Measurements from ENCODE around the gene PARD3. TPM values are rescaled to one million over a fixed set of nuclear protein-coding genes. Genes with fewer than 3 reads are reported as not detected.
"Not testable (repeated sequence)": the region's sequence is repeated elsewhere in the genome, so short reads cannot be mapped to it uniquely, and the experiment has no call there.

Gene PARD3
- total RNA-seq, 1 experiment from 2014 or later: 154 TPM

DNA sequence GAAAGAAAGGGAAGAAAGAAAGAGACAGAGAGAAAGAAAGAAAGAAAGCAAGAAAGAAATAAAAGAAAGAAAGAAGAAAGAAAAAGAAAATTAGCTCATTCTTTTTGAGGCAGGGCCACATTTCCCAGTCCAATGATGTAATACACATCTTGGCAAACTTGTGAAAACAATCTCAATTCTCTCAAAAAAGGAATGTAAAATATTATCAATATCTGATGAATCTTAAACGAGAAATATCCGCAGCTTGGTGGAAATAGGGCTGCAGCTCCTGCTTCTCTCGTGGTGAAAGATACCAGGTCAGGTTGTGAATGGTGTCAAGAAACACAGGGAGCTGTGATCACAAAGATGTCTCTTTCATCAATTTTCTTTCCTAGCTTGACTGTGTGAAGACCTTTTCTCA lies 741.0 kb downstream of the PARD3 start:
- Histone ChIP-seq H3K79me2 (ENCODE audit: low read length) (no peaks in the 10 kb centered on the region), H3K27me3 (ENCODE audit: low read length) (no peaks in the 10 kb centered on the region), H3K9ac (ENCODE audit: low read length) (no peak overlapping the region), H3K9me3 (ENCODE audit: low read length) (no peaks in the 10 kb centered on the region), H3K36me3 (ENCODE audit: low read depth, low read length) (no peaks in the 10 kb centered on the region), H3K4me2 (ENCODE audit: low read length) (no peak overlapping the region), H3K4me3 (ENCODE audit: low read length) (no peak overlapping the region), H2AFZ (ENCODE audit: low read length) (no peak overlapping the region), H3K27ac (ENCODE audit: low read length) (no peak overlapping the region), H4K20me1 (ENCODE audit: low read length) (no peaks in the 10 kb centered on the region), H3K4me1 (ENCODE audit: insufficient read depth, low read length) (no peaks in the 10 kb centered on the region), H3K9me2 (replicated peaks; ENCODE audit: low read length) (no peaks in the 10 kb centered on the region), H3F3A (ENCODE audit: low read length, unreplicated experiment) (no peaks in the 10 kb centered on the region)
- no TSS peak for BruUV-seq (replicated peaks)
- no peak for ATAC-seq
- intact Hi-C loops (cut with micrococcal nuclease): no loop called here
- POLR2A ChIA-PET (ENCODE audit: unreplicated experiment): interaction anchor here (0.6 kb wide), 1 partner anchor 92 kb away, joined by 5 read pairs; no protein-coding TSS in a partner anchor
- DNase-seq: no peak
- CTCF ChIA-PET: no interaction called here
- TF ChIP-seq, protein P1, sequence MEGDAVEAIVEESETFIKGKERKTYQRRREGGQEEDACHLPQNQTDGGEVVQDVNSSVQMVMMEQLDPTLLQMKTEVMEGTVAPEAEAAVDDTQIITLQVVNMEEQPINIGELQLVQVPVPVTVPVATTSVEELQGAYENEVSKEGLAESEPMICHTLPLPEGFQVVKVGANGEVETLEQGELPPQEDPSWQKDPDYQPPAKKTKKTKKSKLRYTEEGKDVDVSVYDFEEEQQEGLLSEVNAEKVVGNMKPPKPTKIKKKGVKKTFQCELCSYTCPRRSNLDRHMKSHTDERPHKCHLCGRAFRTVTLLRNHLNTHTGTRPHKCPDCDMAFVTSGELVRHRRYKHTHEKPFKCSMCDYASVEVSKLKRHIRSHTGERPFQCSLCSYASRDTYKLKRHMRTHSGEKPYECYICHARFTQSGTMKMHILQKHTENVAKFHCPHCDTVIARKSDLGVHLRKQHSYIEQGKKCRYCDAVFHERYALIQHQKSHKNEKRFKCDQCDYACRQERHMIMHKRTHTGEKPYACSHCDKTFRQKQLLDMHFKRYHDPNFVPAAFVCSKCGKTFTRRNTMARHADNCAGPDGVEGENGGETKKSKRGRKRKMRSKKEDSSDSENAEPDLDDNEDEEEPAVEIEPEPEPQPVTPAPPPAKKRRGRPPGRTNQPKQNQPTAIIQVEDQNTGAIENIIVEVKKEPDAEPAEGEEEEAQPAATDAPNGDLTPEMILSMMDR (conservative IDR thresholded peaks at IDR 0.05; ENCODE audit: low read depth, low read length): no peak
- TF ChIP-seq EZH2 (IDR thresholded peaks at IDR 0.05; ENCODE audit: low read length, unreplicated experiment) (no peak), EZH2phosphoT487 (IDR thresholded peaks at IDR 0.05; ENCODE audit: borderline replicate concordance, low read length) (no peak)

DNA sequence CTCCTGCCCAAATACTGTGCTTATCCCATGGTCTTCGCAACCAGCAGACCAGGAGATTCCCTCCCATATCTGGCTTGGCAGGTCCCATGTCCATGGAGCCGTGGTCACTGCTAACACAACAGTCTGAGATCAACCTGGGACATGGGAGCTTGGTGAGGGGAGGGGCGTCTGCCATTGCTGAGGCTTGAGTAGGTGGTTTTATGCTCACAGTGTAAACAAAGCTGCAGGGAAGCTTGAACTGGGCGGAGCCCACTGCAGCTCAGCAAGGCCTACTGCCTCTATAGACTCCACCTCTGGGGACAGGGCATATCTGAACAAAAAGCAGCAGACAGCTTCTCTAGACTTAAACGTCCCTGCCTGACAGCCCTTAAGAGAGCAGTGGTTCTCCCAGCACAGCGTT lies 747.4 kb downstream of the PARD3 start:
- ATAC-seq; CTCF ChIA-PET; H3F3A ChIP-seq (ENCODE audit: low read length, unreplicated experiment); H3K4me3 ChIP-seq (ENCODE audit: low read length); H3K4me1 ChIP-seq (ENCODE audit: insufficient read depth, low read length); intact Hi-C loops (cut with micrococcal nuclease); H4K20me1 ChIP-seq (ENCODE audit: low read length); DNase-seq; H2AFZ ChIP-seq (ENCODE audit: low read length); H3K9ac ChIP-seq (ENCODE audit: low read length); H3K27ac ChIP-seq (ENCODE audit: low read length); H3K27me3 ChIP-seq (ENCODE audit: low read length); H3K4me2 ChIP-seq (ENCODE audit: low read length); POLR2A ChIA-PET (ENCODE audit: unreplicated experiment); H3K36me3 ChIP-seq (ENCODE audit: low read depth, low read length); BruUV-seq (replicated peaks); H3K9me2 ChIP-seq (replicated peaks; ENCODE audit: low read length); H3K79me2 ChIP-seq (ENCODE audit: low read length): not testable (repeated sequence)
- H3K9me3 ChIP-seq (ENCODE audit: low read length): peaks cover 26% of the 10 kb centered on the region

DNA sequence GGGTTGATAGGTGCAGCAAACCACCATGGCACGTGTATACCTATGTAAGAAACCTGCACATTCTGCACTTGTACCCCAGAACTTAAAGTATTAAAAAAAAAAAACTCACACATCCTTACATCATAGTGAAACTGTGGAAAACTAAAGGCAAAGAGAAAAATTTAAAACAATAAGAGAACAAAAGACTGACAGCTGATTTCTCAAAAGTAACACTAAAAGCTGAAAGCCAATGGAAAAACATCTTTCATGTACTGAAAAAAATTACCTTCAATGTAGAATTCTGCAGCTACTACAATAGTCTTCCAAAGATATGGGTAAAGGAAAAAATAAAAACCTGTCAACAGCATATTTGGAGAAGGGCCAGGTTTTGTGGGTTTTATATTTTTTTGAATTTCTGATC lies 751.5 kb downstream of the PARD3 start:
- Histone ChIP-seq H3K9me3 (ENCODE audit: low read length) (peaks cover 36% of the 10 kb centered on the region), H3F3A (ENCODE audit: low read length, unreplicated experiment) (no peaks in the 10 kb centered on the region), H3K36me3 (ENCODE audit: low read depth, low read length) (peaks cover 6% of the 10 kb centered on the region; the same call in 1 of the 2 replicates), H2AFZ (ENCODE audit: low read length) (no peak overlapping the region), H3K4me2 (ENCODE audit: low read length) (no peak overlapping the region), H3K9me2 (replicated peaks; ENCODE audit: low read length) (0 out of 2 replicates have a peak, but pooled peaks cover 3% of the 10 kb centered on the region), H3K79me2 (ENCODE audit: low read length) (no peaks in the 10 kb centered on the region), H3K27ac (ENCODE audit: low read length) (no peak overlapping the region), H3K9ac (ENCODE audit: low read length) (no peak overlapping the region), H3K4me3 (ENCODE audit: low read length) (no peak overlapping the region), H3K27me3 (ENCODE audit: low read length) (no peaks in the 10 kb centered on the region), H3K4me1 (ENCODE audit: insufficient read depth, low read length) (no peaks in the 10 kb centered on the region), H4K20me1 (ENCODE audit: low read length) (no peaks in the 10 kb centered on the region)
- no TSS peak for BruUV-seq (replicated peaks)
- POLR2A ChIA-PET (ENCODE audit: unreplicated experiment): no interaction called here
- CTCF ChIA-PET: no interaction called here
- ATAC-seq (no peak), DNase-seq (no peak)
- intact Hi-C loops (cut with micrococcal nuclease): no loop called here
- TF ChIP-seq, protein P1 (conservative IDR thresholded peaks at IDR 0.05; ENCODE audit: low read depth, low read length): no peak
- TF ChIP-seq EZH2 (IDR thresholded peaks at IDR 0.05; ENCODE audit: low read length, unreplicated experiment) (no peak), EZH2phosphoT487 (IDR thresholded peaks at IDR 0.05; ENCODE audit: borderline replicate concordance, low read length) (no peak)
